Measurements from ENCODE around the gene DDX39B.

Gene DDX39B

DNA sequence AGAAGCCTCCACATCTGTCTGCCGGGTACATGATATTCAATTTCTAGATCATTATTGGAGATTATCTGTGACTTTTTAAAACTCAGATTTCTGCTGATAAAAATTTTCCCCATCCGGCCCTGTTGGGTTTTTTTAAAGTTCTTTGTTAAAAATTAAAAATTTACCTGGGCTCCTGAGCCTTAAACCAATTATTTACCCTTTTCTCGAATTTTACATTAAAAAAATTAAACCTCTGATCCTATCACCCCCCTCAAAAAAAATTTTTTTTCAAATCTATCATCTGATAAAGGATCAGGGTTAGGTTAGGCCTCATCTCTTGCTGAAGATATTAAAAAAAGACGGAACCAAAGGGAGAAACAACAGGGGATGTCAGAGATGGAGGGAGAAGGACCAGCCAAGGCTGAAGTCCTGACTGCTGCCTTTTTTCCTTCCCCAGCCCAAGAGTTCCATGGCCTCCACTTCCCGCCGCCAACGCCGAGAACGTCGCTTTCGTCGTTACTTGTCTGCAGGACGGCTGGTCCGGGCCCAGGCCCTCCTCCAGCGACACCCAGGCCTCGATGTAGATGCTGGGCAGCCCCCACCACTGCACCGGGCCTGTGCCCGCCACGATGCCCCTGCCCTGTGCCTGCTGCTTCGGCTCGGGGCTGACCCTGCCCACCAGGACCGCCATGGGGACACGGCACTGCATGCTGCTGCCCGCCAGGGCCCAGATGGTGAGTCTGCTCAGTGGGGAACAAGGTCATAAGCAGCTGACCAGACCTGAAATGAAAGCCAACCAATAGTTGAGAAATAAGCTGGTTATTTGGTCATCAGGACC lies 6.1 kb upstream of the DDX39B start:
- no peak for DNase-seq (ENCODE audit: low spot score)

DNA sequence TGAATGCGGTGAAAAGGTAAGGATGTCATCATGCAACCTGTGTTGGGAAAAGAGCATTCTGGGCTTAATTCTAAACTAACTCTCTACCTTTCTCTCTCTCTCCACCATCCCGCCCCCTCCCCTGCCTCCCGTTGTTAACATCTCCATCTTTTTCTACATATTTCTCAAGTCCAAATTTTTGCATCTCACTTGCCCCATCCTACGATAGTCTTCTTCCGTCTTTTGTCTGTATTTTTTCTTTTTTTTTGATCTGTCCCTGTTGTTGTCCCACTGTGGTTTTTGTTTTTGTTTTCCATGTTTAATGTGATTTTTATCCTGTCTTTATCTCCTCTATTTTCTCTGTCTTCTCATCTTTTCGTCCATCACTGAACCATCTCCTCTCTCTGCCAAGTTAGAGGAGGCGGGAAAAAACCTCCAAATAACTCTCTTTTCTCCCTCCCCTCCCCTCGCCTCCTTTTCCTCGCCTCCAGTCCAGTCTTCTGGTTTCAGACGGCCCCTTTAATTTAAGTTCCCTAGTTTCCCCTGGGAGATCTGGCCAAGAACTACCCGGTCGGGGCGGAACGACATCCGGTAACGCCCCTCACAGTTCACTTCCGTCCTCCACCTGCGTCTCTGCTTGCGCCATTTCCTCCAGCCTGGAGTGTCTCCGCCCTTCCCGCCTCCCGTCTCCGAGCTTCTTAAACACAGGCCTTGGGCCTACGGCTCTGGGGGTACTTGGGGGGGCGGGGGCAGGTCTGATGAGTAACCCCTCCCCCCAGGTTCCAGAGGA lies 5.3 kb upstream of the DDX39B start, which contains the start of gene NFKBIL1:
NFKBIL1 (plus strand) TSS at position 651 of the 769 bp plus-strand sequence; CDS start at position 738, 87 bp downstream.
- peak; percentile 89 for DNase-seq (ENCODE audit: low spot score)

DNA sequence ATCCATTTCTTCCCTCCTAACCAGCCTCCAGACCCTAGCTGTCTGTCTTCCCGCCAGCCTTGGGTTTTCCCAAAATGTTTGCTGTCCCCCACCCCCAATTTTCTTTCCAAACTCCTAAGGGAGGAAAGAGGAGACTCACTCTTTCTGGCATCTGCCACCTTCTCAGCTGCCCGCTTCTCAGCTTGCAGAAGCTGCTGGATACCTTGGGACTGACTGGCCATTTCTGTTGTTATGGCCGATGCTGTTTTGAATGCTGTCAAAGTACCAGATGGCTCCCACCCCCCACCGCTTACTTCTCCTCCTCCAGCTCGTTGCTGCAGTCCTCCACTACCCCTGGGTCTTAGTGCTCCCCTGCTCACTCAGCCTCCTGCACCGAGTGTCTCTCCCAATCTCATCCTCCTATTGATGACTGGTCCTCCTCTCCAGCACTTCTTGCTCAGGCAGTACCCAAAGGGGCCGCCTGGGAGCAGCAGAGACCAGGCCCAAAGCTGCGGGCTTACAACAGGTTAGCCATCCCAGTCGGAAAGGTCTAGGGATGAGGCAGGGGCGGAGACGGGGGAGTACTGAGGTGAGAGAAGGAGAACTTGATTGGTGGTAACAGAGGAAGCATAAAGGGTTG lies 4.6 kb upstream of the DDX39B start, which contains the start of gene ATP6V1G2:
ATP6V1G2 (minus strand) TSS at position 270 of the 619 bp plus-strand sequence; CDS start at position 221, 49 bp downstream.
- DNase-seq (ENCODE audit: low spot score): peak; percentile 88

DNA sequence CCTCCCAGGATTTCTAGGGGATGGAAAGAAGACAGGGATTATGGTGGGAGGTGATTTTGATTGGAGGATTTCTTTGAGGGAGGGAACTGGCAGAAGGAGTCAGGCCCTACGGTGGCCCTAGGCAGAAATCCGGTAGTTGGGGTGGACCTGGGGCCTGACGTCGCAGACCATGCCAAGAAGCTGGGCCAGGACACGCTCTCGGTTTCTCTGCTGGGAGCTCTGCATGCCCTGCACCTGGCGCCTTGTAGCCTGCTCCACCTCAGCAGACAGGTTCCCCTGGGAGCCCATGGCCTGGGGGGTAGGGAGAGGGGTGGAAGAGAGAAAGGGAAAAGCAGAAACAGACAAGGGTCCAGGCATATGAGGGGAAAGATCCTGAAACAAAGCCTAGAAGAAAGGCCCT lies 3.5 kb upstream of the DDX39B start:
- no peak for DNase-seq (ENCODE audit: low spot score)

DNA sequence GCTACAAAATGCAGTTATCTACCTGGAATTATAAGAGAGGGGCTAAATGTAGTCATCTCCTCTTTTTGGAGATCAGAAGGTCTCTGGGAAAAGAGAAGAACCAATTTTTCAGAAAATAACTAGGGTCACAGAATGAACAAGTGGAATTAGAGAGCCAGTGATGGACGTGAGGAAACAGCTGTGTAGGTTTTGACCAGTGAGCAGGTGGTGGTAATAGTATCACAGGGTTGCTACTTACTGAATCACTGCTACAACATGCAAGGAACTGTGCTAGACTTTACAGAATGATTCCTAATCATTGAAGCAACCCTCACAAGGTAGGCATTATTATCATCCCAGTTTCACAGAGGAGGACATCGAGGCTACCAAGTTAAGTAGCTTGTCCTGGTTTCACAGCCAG lies 2.9 kb upstream of the DDX39B start:
- DNase-seq (ENCODE audit: low spot score): no peak

DNA sequence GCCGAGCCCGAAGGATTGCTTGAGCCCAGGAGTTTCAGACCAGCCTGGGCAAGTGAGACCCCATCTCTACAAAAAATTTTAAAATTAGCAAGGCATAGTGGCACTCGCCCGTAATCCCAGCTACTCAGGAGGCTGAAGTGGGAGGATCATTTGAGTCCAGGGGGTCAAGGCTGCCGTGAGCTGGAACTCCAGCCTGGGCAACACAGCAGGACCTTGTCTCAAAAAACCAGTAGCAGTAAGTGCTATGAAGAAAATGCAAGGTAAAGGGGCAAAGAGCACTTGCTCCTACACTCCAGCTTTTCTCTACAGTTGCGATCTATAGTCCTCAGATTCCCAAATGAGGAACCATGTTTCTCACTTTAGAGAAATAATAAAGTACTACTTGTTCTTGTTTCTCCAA lies 1.8 kb upstream of the DDX39B start:
- DNase-seq (ENCODE audit: low spot score): no peak

DNA sequence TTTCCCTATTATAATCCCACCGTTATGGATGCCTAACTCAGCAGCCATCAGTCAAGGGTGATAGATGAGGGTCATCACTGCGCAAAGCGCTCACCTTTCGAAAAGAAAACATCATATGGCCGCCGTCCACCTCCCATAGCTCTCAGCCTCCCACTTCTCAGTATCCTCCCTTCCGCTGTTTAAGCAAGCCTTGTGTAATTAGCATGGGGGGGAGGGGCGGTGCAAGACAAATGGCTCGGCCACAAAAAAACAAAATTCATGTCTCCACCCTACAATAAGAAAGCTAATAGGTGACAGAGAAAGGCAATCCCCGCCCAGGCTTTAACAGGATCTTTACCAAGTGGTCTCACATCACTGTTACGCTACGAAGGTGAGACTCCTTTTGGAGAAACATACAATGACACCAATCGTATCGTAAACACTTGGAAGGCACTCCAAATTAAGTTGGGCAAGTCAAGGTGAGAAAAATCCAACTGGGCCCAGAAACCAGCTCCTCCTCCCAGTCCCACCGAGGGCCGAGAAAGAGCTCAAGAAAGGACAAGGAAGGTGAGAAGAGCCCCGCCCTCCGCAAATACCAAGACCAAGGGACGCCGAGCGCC lies 645 bp downstream of the DDX39B start:
- DNase-seq (ENCODE audit: low spot score): peak; percentile 82

DNA sequence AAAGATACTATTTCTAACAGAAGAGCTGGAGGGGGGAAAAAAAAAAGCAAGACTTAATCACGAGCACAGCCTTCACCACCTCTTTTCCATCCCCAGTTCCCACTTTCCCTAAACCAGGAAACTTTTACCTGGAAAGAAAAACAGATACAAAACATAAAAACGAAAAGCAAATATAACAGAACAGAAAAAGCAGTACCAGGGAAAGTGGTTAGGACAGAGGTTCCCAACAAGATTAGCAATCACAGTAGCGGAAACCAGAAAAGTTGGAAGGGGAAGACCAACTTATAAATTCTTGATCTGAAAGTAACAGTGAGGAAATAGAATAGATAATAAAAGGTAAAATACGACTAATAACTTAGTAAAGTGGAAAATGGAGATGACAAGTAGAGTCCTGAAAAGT lies 1.2 kb downstream of the DDX39B start:
- no peak for DNase-seq (ENCODE audit: low spot score)

DNA sequence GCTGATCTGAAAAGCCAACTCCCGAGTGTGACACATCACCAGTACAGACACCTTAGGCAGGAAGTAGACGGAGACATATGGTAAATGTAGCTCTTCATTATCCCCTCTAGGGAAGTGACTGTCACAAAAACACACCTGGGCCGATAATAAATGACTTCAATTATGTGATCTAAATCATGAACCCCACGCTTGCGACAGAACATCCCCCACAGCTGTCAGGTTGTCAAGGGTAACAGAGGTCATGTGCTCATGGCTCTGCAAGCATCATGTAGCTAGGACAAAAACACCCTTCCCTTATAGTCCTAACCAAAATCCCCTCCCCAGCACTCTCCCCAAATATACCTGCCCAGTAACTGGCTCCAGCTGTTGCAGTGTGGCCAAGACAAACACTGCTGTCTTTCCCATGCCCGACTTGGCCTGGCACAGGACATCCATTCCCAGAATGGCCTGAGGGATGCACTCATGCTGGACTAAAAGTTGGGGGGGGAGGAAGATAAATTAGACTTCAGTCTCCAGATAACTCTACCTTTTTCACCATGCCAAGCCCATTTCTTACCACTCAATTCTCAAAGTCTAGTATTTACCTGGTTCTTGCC lies 2.9 kb downstream of the DDX39B start:
- DNase-seq (ENCODE audit: low spot score): peak; percentile 34

DNA sequence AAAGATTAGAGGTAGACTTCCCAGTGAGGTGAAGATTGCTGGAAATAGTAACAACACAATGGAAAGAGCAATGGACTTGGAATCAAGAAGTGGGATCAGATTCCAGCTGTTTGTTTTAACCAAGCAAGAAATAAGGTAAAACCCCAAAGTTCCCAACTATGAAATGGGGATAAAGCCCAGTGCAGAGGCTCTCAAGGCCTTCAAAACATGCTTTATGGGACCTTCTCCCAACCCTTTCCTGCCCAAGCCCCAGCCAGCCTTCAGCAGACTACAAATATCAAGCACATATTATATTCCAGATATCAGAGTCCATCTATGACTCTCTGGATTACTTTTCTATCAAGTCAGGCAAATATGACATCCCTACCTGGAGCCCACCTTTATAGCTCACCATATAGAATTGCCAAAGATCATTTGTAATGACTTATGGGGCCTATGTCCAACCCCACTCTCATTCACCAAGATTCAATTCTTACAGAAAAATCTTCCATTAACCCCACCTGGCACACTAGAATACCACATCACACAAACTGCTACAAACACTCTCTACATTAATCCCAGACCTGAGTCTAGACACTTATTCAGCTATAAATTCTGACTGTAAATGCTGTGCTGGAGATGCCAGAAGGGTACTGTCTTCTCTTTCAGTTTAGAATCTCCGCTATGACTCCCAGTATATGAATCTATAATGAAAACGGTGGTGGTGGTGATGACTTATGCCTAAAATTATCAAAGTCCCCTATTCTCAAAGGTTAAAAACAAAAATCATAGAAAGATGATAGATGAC lies 6.1 kb downstream of the DDX39B start:
- DNase-seq (ENCODE audit: low spot score): no peak

DNA sequence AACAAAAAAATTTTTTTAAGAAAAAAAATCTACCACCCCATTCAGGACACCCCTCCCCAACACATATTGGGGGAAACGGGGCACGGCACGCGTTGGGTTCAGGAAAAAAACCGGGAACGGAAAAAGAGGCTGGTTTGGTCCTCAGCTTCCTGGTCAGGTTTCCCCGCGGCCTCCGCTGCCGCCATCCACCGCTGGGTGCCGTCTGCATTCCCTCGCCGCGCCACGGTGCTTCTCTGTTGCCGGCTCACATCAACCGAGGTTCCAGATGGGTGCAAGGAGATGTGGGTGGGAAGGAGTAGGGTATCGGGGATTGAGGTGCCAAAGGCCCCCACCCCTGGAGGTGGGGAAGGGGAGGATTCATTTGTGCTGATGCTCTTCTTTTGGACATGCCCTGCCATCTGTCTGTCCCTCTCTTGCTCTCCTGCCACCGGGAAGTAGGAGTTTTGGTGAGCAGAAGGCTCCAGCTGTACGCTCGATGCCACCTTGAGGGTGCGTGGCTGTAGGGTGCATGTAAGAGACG lies 7.2 kb downstream of the DDX39B start:
- DNase-seq (ENCODE audit: low spot score): no peak

DNA sequence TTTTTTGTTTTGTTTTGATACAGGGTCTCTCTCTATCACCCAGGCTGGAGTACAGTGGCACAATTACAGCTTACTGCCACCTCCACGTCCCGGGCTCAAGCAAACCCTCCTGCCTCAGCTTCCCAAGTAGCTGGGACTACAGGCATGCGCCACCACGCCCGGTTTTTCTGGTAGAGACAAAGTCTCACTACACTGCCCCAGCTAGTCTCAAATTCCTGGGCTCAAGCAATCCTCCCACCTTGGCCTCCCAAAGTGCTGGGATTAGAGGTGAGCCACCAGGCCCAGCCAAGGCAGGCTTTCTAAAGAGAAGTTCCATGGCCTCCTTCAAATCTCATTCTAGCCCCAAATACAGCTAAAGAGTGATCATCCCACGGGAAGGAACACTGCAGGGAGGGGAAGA lies 7.8 kb downstream of the DDX39B start:
- DNase-seq (ENCODE audit: low spot score): no peak

DNA sequence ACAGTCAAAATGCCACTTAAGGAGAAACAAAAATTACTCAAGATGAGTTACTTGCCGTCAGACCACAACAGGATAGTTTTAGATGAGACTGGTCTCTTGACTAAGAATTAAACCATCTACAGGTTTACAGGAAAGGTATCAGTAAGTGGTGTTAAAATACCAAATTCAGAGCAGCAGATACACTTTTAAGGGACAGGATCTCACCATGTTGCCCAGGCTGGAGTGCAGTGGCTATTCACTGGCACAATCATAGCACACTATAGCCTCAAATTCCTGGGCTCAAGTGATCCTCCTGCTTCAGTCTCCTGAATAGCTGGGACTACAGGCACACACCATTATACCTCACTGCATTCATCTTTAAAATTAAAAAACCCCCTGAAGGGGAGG lies 8.4 kb downstream of the DDX39B start:
- no peak for DNase-seq (ENCODE audit: low spot score)

DNA sequence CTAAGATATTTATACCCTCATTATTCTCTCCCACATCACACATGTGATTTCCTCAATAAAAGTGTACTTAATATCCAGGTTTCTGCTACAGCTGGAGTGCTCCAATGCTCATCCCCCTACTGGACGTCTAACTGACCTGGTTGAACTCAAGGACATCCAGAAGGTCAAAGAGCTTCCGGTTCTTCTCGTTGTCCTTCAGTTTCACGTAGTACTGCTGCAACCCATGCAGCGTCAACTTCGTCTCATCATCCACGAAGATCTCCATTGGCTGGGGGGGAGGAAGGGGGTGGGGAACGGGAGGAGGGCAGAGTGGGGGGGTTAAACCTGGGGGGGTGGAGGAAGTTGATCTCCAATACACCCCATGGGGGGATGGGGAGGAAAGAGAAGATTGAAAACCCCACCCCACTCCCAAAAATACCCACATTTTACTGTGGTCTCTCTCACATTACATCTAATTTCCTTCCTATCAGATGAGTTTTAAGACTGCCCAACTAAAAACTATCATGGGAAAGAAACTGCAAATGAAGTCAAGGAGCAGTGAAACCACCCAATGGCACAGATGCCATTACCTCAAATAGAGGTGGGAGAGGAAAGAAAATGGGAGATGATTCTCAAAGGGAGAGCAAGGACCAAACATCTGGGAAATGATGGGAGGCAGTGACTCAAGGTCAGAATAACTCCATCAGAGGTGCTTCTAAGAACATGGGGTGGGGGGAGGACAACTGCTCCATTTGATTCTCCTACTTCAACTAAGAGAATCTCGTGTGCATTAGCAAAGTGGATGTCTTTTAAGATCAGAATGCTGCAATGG lies 9.0 kb downstream of the DDX39B start:
- no peak for DNase-seq (ENCODE audit: low spot score)

DNA sequence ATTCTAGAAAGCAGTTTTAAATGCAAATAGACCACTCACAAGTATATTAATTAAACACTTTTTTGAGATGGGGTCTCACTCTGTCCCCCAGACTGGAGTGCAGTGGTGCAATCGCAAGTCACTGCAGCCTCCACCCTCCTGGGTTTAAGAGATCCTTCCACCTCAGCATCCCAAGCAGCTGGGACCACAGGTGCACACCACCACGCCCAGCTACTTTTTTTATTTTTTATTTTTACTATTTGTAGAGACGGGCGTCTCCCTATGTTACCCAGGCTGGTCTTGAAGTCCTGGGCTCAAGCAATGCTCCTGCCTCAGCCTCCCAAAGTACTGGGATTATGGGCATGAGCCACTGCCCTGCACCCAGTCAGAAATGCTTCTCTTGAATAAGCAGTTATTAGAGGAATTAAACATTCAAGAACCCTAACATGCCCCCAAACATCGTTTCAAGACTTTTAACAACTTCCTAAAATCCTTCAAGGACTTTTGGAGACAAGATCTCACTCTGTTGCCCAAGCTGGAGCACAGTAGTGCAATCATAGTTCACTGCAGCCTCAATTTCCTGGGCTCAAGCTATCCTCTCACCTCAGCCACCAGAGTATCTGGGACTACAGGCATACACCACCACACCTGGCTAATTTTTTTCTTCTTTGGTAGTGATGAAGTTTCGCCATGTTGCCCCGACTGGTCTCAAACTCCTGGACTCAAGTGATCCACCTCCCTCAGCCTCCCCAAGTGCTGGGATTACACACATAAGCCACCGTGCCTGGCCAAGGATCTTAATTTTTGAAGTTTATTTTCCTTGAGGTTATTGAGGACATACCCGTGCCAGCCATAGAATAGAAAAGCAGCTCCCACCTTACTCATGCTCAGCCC lies 9.8 kb downstream of the DDX39B start:
- DNase-seq (ENCODE audit: low spot score): no peak

DNA sequence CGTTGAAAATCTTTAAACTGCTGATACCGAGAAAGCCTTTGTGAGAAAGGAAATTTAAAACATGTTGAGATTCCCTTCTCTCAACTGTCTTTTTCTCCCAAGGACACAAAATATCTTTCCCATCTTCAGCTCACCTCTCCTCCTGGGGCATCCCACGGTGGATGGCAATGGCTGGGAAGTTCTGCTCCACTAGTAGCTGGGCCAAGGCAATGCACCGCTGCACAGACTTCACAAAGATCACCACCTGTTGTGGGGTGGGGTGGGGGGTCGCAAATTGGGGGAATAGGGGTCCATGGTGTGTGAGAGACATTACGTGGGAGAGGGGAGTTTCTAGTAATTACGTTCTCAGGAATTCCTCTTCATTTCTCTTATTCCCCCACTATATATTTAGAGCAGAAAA lies 10.6 kb downstream of the DDX39B start:
- DNase-seq (ENCODE audit: low spot score): no peak

DNA sequence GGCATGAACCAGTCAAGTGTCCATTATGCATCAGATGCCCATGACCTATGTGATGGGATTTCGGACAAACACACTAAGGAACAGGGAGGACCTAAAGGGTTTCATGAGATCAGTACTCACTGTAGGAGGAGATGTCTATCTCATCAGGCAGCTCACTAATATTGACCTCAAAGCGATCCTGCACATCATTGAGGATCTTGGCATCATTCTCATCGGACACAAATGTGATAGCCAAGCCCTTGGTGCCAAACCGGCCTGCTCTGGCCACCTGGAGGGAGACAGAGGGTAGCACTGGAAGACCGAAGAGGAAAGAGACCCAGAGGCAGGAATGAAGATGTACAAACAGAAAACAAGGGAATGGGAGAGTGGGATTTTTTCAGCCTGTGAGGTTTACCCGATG lies 11.1 kb downstream of the DDX39B start:
- no peak for DNase-seq (ENCODE audit: low spot score)

DNA sequence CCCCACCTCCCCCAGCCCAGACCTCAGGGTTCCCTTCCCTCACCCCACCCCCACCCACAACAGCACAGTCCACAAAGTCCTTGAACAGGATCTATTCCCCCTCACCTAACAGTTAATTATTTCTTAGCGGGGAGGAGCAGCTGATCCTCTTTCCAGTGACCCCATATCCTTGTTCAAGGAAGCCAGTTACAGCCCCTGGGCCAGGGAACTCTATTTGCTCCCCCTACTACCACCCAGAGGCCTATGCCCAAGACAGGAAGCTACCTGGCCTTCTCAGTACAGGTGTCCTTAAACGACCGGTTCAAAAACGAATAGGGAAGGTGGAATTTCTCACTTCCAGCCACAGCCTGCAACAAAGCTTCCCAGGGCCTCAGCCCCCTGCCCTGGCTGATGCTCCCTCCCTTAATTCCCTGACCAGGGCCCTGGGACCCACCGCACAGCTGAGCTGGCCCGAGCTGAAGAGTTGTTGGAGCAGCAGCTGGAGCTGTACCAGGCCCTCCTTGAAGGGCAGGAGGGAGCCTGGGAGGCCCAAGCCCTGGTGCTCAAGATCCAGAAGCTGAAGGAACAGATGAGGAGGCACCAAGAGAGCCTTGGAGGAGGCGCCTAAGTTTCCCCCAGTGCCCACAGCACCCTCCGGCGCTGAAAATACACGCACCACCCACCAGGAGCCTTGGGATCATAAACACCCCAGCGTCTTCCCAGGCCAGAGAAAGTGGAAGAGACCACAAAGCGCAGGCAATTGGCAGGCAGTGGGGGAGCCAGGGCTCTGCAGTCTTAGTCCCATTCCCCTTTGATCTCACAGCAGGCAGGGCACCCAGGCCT lies 12.3 kb downstream of the DDX39B start:
- DNase-seq (ENCODE audit: low spot score): no peak

All from CD4-positive, alpha-beta T cell treated with Interleukin-15 for 4 hours (primary cell).